Neural progenitor cell (in vitro differentiated cells): Measurements from ENCODE around the gene ERC2. TPM values are rescaled to one million over a fixed set of nuclear protein-coding genes. Genes with fewer than 3 reads are reported as not detected.
A peak's percentile ranks its signal among the peaks of the same experiment; 100 is the strongest.

Source experiments
- DNase-seq: peaks from one replicate; pipeline ENCODE4 v3.0.0-alpha.2; 2016; ENCODE audit warnings: low spot score
- H2AFZ ChIP-seq: fragments of 200-600 bp; sonication (generic); replicated peaks from 2 replicates; pipeline ENCODE4 v1.6.1; 2016; ENCODE audit warnings: antibody characterized with exemption
- H3F3A ChIP-seq: fragments of 200-600 bp; sonication (generic); 2 replicates; pipeline ENCODE4 v1.6.1; 2016; ENCODE audit warnings: antibody characterized with exemption, low read depth
- H3K27ac ChIP-seq: fragments of 200-600 bp; sonication (generic); 2 replicates; pipeline ENCODE4 v1.5.1; 2016; ENCODE audit warnings: mild to moderate bottlenecking
- H3K27me3 ChIP-seq: fragments of 200-600 bp; sonication (generic); 2 replicates; pipeline ENCODE4 v1.6.1; 2016; ENCODE audit warnings: mild to moderate bottlenecking, moderate library complexity
- H3K36me3 ChIP-seq: fragments of 200-600 bp; sonication (generic); 2 replicates; pipeline ENCODE4 v1.5.1; 2016
- H3K4me1 ChIP-seq: fragments of 200-600 bp; sonication (generic); 2 replicates; pipeline ENCODE4 v1.6.1; 2016; ENCODE audit warnings: mixed run types
- H3K4me2 ChIP-seq: fragments of 200-600 bp; sonication (generic); 2 replicates; pipeline ENCODE4 v1.6.1; 2016
- H3K4me3 ChIP-seq: fragments of 200-600 bp; sonication (generic); 2 replicates; pipeline ENCODE4 v1.5.1; 2016
- H3K79me2 ChIP-seq: fragments of 200-600 bp; sonication (generic); 2 replicates; pipeline ENCODE4 v1.6.1; 2016; ENCODE audit warnings: low read depth
- H3K9ac ChIP-seq: fragments of 200-600 bp; sonication (generic); 2 replicates; pipeline ENCODE4 v1.6.1; 2016
- H3K9me3 ChIP-seq: fragments of 200-600 bp; sonication (generic); 2 replicates; pipeline ENCODE4 v1.5.1; 2016; ENCODE audit warnings: low read depth
- H4K20me1 ChIP-seq: fragments of 200-600 bp; sonication (generic); 2 replicates; pipeline ENCODE4 v1.6.1; 2016; ENCODE audit warnings: low read depth
- H3K27ac Mint-ChIP-seq: 3 replicates; pipeline ENCODE4 v1.8.0; 2021; ENCODE audit warnings: mixed read lengths
- H3K27me3 Mint-ChIP-seq: 2 replicates; pipeline ENCODE4 v1.8.0; 2022; ENCODE audit warnings: low read depth, mild to moderate bottlenecking, inconsistent platforms, moderate library complexity, mixed read lengths; ENCODE audit not compliant: insufficient read depth
- H3K36me3 Mint-ChIP-seq: 3 replicates; pipeline ENCODE4 v1.8.0; 2021; ENCODE audit warnings: mixed read lengths
- H3K4me1 Mint-ChIP-seq: 3 replicates; pipeline ENCODE4 v1.8.0; 2021; ENCODE audit warnings: mixed read lengths
- H3K4me3 Mint-ChIP-seq: 3 replicates; pipeline ENCODE4 v1.8.0; 2021; ENCODE audit warnings: mild to moderate bottlenecking, moderate library complexity, mixed read lengths
- H3K9me3 Mint-ChIP-seq: 3 replicates; pipeline ENCODE4 v1.8.0; 2020; ENCODE audit warnings: mixed read lengths
- CTCF ChIP-seq: fragments of 200-600 bp; sonication (generic); IDR thresholded peaks from 2 replicates; pipeline ENCODE4 v1.5.1; 2017; ENCODE audit warnings: antibody characterized with exemption, mild to moderate bottlenecking
- EZH2 ChIP-seq: fragments of 200-600 bp; sonication (generic); IDR thresholded peaks from 2 replicates; pipeline ENCODE4 v1.6.1; 2017; ENCODE audit warnings: antibody characterized with exemption, mild to moderate bottlenecking, moderate library complexity
- EZH2phosphoT487 ChIP-seq: fragments of 200-600 bp; sonication (generic); IDR thresholded peaks from 2 replicates; pipeline ENCODE4 v1.6.1; 2017; ENCODE audit warnings: antibody characterized with exemption
- total RNA-seq: library from RNA; depleted of rRNA; stranded (reverse); fragments of >200 nt; gene quantifications from 2 replicates; pipeline ENCODE4 v1.2.3, GENCODE V29; 2015; ENCODE audit warnings: low replicate concordance

ERC2 gene
- total RNA-seq, 1 donor from 2014 or later = 24.8 TPM

GRCh38 chr3:55540579-55540978, 927.7 kb downstream of the ERC2 start:
- Histone ChIP-seq H3K4me2 (no peak overlapping the region), H2AFZ (no peak overlapping the region), H3K4me1 (peaks cover 30% of the 10 kb centered on the region), H3K4me3 (no peak overlapping the region), H3K79me2 (no peaks in the 10 kb centered on the region), H3K36me3 (no peaks in the 10 kb centered on the region), H3K9me3 (no peaks in the 10 kb centered on the region), H3K27me3 (no peaks in the 10 kb centered on the region), H3F3A (no peaks in the 10 kb centered on the region), H3K27ac (no peak overlapping the region), H3K9ac (no peak overlapping the region), H4K20me1 (no peaks in the 10 kb centered on the region)
- TF ChIP-seq EZH2phosphoT487 (no peak), CTCF (no peak), EZH2 (no peak)
- Mint-ChIP-seq H3K27me3 (peaks cover 8% of the 10 kb centered on the region), H3K36me3 (peaks cover 4% of the 10 kb centered on the region), H3K9me3 (peaks cover 6% of the 10 kb centered on the region), H3K27ac (peak overlapping the region; percentile 67), H3K4me3 (peak overlapping the region; percentile 17), H3K4me1 (peaks cover 63% of the 10 kb centered on the region)
- DNase-seq = no peak

- TF ChIP-seq EZH2phosphoT487 (no peak), EZH2 (no peak), CTCF (no peak)
- Mint-ChIP-seq H3K4me1 (peaks cover 50% of the 10 kb centered on the region), H3K27me3 (peaks cover 10% of the 10 kb centered on the region), H3K9me3 (no peaks in the 10 kb centered on the region), H3K27ac (peak overlapping the region; percentile 84), H3K4me3 (peak overlapping the region; percentile 54), H3K36me3 (peaks cover 5% of the 10 kb centered on the region)
- H3K27ac ChIP-seq = no peak overlapping the region
- peak overlapping the region; percentile 49 for H3K4me2 ChIP-seq
- H2AFZ ChIP-seq = no peak overlapping the region
- H3K27me3 ChIP-seq = no peaks in the 10 kb centered on the region
- no peaks in the 10 kb centered on the region for H4K20me1 ChIP-seq
- no peak overlapping the region for H3K9ac ChIP-seq
- H3K79me2 ChIP-seq = no peaks in the 10 kb centered on the region
- H3K9me3 ChIP-seq = no peaks in the 10 kb centered on the region
- no peaks in the 10 kb centered on the region for H3K36me3 ChIP-seq
- DNase-seq = peak; percentile 66
- no peaks in the 10 kb centered on the region for H3F3A ChIP-seq
- H3K4me3 ChIP-seq = no peak overlapping the region
- peaks cover 26% of the 10 kb centered on the region for H3K4me1 ChIP-seq
Observed at GRCh38 chr3:55538158-55538557, 930.1 kb downstream of the ERC2 start.

GRCh38 chr3:55537563-55537962, 930.7 kb downstream of the ERC2 start:
- Mint-ChIP-seq H3K4me1 (peaks cover 51% of the 10 kb centered on the region), H3K4me3 (peak overlapping the region; percentile 54), H3K36me3 (peaks cover 5% of the 10 kb centered on the region), H3K27ac (peak overlapping the region; percentile 84), H3K9me3 (no peaks in the 10 kb centered on the region), H3K27me3 (peaks cover 10% of the 10 kb centered on the region)
- Histone ChIP-seq H3K79me2 (no peaks in the 10 kb centered on the region), H3K36me3 (no peaks in the 10 kb centered on the region), H4K20me1 (no peaks in the 10 kb centered on the region), H3K4me2 (no peak overlapping the region), H3K9me3 (no peaks in the 10 kb centered on the region), H3F3A (no peaks in the 10 kb centered on the region), H3K9ac (no peak overlapping the region), H2AFZ (no peak overlapping the region), H3K4me3 (no peak overlapping the region), H3K4me1 (peaks cover 26% of the 10 kb centered on the region), H3K27me3 (no peaks in the 10 kb centered on the region), H3K27ac (no peak overlapping the region)
- DNase-seq = no peak
- TF ChIP-seq CTCF = no peak
- no peak for TF ChIP-seq EZH2phosphoT487
- TF ChIP-seq EZH2 = no peak
